H1 (cell line): ENCODE results near the gene SRSF7. TPM values are rescaled to one million over a fixed set of nuclear protein-coding genes. Genes with fewer than 3 reads are reported as not detected.

Experiments
- CTCF ChIA-PET: fragments of 300-600 bp; sonication (Branson Sonifier 250); formaldehyde crosslinking; loops from one replicate; lab custom pipeline; 2021; ENCODE audit not compliant: partially characterized antibody; lab: Charles Lee
- POLR2A ChIA-PET: fragments of 300-600 bp; sonication (Branson Sonifier 250); formaldehyde crosslinking; loops from one replicate; lab custom pipeline; 2021; ENCODE audit warnings: inconsistent platforms; ENCODE audit not compliant: partially characterized antibody; lab: Charles Lee
- DNase-seq, 2 experiments: peaks; one replicate each; pipeline versions ENCODE4 v3.0.0 to v3.0.0-alpha.2; 2010 to 2022; ENCODE audit warnings: low spot score in 2 of 2, low read depth in 1 of 2, mixed read lengths in 1 of 2
- FAIRE-seq: peaks from 2 replicates; lab custom pipeline; 2011; peaks lifted over from hg19 to GRCh38; lab: Jason Lieb, UNC
- H2AFZ ChIP-seq: 2 replicates; pipeline ENCODE4 v1.8.1; 2012; ENCODE audit warnings: low read length, inconsistent platforms
- H2AK5ac ChIP-seq: 2 replicates; pipeline ENCODE4 v1.6.1; 2013; ENCODE audit warnings: low read depth, low read length
- H2BK120ac ChIP-seq: replicated peaks from 2 replicates; pipeline ENCODE3; 2013; ENCODE audit warnings: low read depth, low read length, inconsistent platforms
- H2BK12ac ChIP-seq: 2 replicates; pipeline ENCODE4 v1.6.1; 2013; ENCODE audit warnings: low read depth, low read length
- H2BK15ac ChIP-seq: 2 replicates; pipeline ENCODE4 v1.6.1; 2013; ENCODE audit warnings: low read length
- H2BK20ac ChIP-seq: 2 replicates; pipeline ENCODE4 v1.6.1; 2013; ENCODE audit warnings: low read length
- H2BK5ac ChIP-seq: 2 replicates; pipeline ENCODE4 v1.6.1; 2013; ENCODE audit warnings: low read depth, low read length
- H3K14ac ChIP-seq: 2 replicates; pipeline ENCODE4 v1.6.1; 2013; ENCODE audit warnings: inconsistent platforms; ENCODE audit not compliant: insufficient read length
- H3K18ac ChIP-seq: 2 replicates; pipeline ENCODE4 v1.6.1; 2013; ENCODE audit warnings: low read length; ENCODE audit errors: extremely low read depth
- H3K23ac ChIP-seq: 2 replicates; pipeline ENCODE4 v1.6.1; 2013; ENCODE audit warnings: inconsistent platforms; ENCODE audit not compliant: insufficient read length
- H3K23me2 ChIP-seq: 2 replicates; pipeline ENCODE4 v1.6.1; 2013; ENCODE audit warnings: low read depth, low read length
- H3K27ac ChIP-seq: 2 replicates; pipeline ENCODE4 v1.6.1; 2011; ENCODE audit warnings: low read depth, low read length, inconsistent platforms
- H3K27me3 ChIP-seq, 4 experiments: replicated peaks in 1 of 4; 1 replicate in 1 of 4; 2 replicates in 3 of 4; pipeline versions ENCODE4 v1.6.1 to v1.8.1; 2011 to 2013; ENCODE audit warnings: low read length in 3 of 4, mild to moderate bottlenecking in 3 of 4, inconsistent platforms in 2 of 4, mixed read lengths in 2 of 4, moderate library complexity in 1 of 4; ENCODE audit not compliant: control insufficient read depth in 3 of 4, insufficient read depth in 3 of 4; ENCODE audit errors: extremely low read depth in 1 of 4
- H3K36me3 ChIP-seq, 4 experiments: 2 replicates each; pipeline versions ENCODE4 v1.6.1 to v1.8.1; 2011 to 2013; ENCODE audit warnings: mild to moderate bottlenecking in 4 of 4, low read length in 3 of 4, moderate library complexity in 2 of 4, control low read depth in 1 of 4, inconsistent platforms in 1 of 4; ENCODE audit not compliant: insufficient read depth in 4 of 4, control insufficient read depth in 2 of 4
- H3K4ac ChIP-seq: replicated peaks from 2 replicates; pipeline ENCODE3; 2013; ENCODE audit warnings: low read length, low read depth, mixed read lengths, inconsistent platforms; ENCODE audit not compliant: insufficient read length
- H3K4me1 ChIP-seq, 4 experiments: replicated peaks in 1 of 4; 1 replicate in 1 of 4; 2 replicates in 3 of 4; pipeline versions ENCODE4 v1.6.1 to v1.8.1; 2011 to 2013; ENCODE audit warnings: low read length in 3 of 4, inconsistent platforms in 2 of 4, mixed read lengths in 1 of 4; ENCODE audit not compliant: insufficient read depth in 4 of 4, control insufficient read depth in 3 of 4
- H3K4me2 ChIP-seq, 2 experiments: 2 replicates each; pipeline versions ENCODE4 v1.6.1 to v1.8.1; 2011 to 2013; ENCODE audit warnings: low read depth in 2 of 2, low read length in 2 of 2, control low read depth in 1 of 2, inconsistent platforms in 1 of 2, mild to moderate bottlenecking in 1 of 2; ENCODE audit not compliant: insufficient read depth in 1 of 2
- H3K4me3 ChIP-seq, 4 experiments: fragments of 200-600, 300-600 bp in 1 of 4; sonication (generic), shearing (Covaris generic), sonication (Bioruptor Twin) in 1 of 4; 2 replicates each; pipeline versions ENCODE4 v1.5.1 to v1.8.1; 2011 to 2016; ENCODE audit warnings: low read length in 4 of 4, low read depth in 3 of 4, control low read depth in 2 of 4, inconsistent platforms in 2 of 4, mild to moderate bottlenecking in 2 of 4, mixed read lengths in 1 of 4, moderate library complexity in 1 of 4; ENCODE audit not compliant: insufficient read depth in 2 of 4; ENCODE audit errors: extremely low read depth in 1 of 4
- H3K56ac ChIP-seq: replicated peaks from 2 replicates; pipeline ENCODE3; 2013; ENCODE audit warnings: low read depth, mild to moderate bottlenecking, mixed read lengths, low read length, inconsistent platforms; ENCODE audit not compliant: insufficient read length
- H3K79me1 ChIP-seq: 2 replicates; pipeline ENCODE4 v1.6.1; 2013; ENCODE audit warnings: low read depth, low read length, control low read depth
- H3K79me2 ChIP-seq, 2 experiments: 2 replicates each; pipeline versions ENCODE4 v1.6.1 to v1.8.1; 2012 to 2013; ENCODE audit warnings: low read length in 2 of 2, mild to moderate bottlenecking in 2 of 2, inconsistent platforms in 1 of 2; ENCODE audit not compliant: insufficient read depth in 2 of 2, control insufficient read depth in 1 of 2
- H3K9ac ChIP-seq, 4 experiments: replicated peaks in 1 of 4; 1 replicate in 1 of 4; 2 replicates in 3 of 4; pipeline versions ENCODE4 v1.6.1 to v1.8.1; 2011 to 2013; ENCODE audit warnings: low read depth in 3 of 4, low read length in 3 of 4, control low read depth in 2 of 4, mild to moderate bottlenecking in 2 of 4, moderate library complexity in 2 of 4, inconsistent platforms in 1 of 4; ENCODE audit errors: extremely low read depth in 1 of 4
- H3K9me3 ChIP-seq, 2 experiments: 2 replicates each; pipeline versions ENCODE4 v1.6.1 to v1.8.1; 2012 to 2013; ENCODE audit warnings: mild to moderate bottlenecking in 2 of 2, moderate library complexity in 2 of 2, control low read depth in 1 of 2, inconsistent platforms in 1 of 2, low read depth in 1 of 2, low read length in 1 of 2, mixed read lengths in 1 of 2; ENCODE audit not compliant: insufficient read depth in 2 of 2
- H4K20me1 ChIP-seq, 2 experiments: replicated peaks in 1 of 2; 2 replicates each; pipeline versions ENCODE3 to v1.8.1; 2011 to 2013; ENCODE audit warnings: inconsistent platforms in 2 of 2, low read length in 2 of 2, mild to moderate bottlenecking in 1 of 2; ENCODE audit not compliant: insufficient read depth in 2 of 2, control insufficient read depth in 1 of 2
- H4K5ac ChIP-seq: 2 replicates; pipeline ENCODE4 v1.6.1; 2013; ENCODE audit warnings: low read length, low read depth, mixed read lengths, inconsistent platforms; ENCODE audit not compliant: insufficient read length
- H4K8ac ChIP-seq: 2 replicates; pipeline ENCODE4 v1.8.0; 2013; ENCODE audit warnings: mild to moderate bottlenecking, moderate library complexity, low read length, inconsistent platforms; ENCODE audit not compliant: insufficient read depth; ENCODE audit errors: extremely low read depth
- H4K91ac ChIP-seq: replicated peaks from 2 replicates; pipeline ENCODE3; 2013; ENCODE audit warnings: low read length, mixed read lengths, inconsistent platforms; ENCODE audit not compliant: insufficient read length
- BRCA1 ChIP-seq: IDR thresholded peaks from 2 replicates; pipeline ENCODE4 v1.6.1; 2012; ENCODE audit warnings: low read depth, low read length, improper control_type of control experiment
- CEBPB ChIP-seq: IDR thresholded peaks from 2 replicates; pipeline ENCODE4 v1.6.1; 2012; ENCODE audit warnings: low read depth, low read length
- CHD2 ChIP-seq: IDR thresholded peaks from 2 replicates; pipeline ENCODE4 v1.6.1; 2012; ENCODE audit warnings: low read length, improper control_type of control experiment
- E2F6 ChIP-seq: IDR thresholded peaks from 2 replicates; pipeline ENCODE4 v1.6.1; 2012; ENCODE audit warnings: inconsistent platforms
- FOSL1 ChIP-seq: IDR thresholded peaks from 2 replicates; pipeline ENCODE4 v1.6.1; 2011; ENCODE audit warnings: mild to moderate bottlenecking, low read depth, low read length, moderate library complexity; ENCODE audit not compliant: insufficient read depth
- HDAC6 ChIP-seq: IDR thresholded peaks from one replicate; pipeline ENCODE4 v1.7.1; 2012; ENCODE audit warnings: low read depth, mild to moderate bottlenecking, inconsistent platforms, low read length, moderate library complexity
- JUND ChIP-seq: IDR thresholded peaks from 2 replicates; pipeline ENCODE4 v1.6.1; 2011; ENCODE audit warnings: mild to moderate bottlenecking, improper control_type of control experiment, low read length
- NRF1 ChIP-seq: IDR thresholded peaks from 2 replicates; pipeline ENCODE4 v1.6.1; 2011; ENCODE audit warnings: mild to moderate bottlenecking, low read depth, low read length, improper control_type of control experiment
- PHF8 ChIP-seq: fragments of 200-600 bp; sonication (generic); conservative IDR thresholded peaks from 2 replicates; pipeline ENCODE4 v1.7.1; 2012; ENCODE audit warnings: low read depth, mild to moderate bottlenecking, inconsistent platforms, low read length, moderate library complexity
- RBBP5 ChIP-seq: IDR thresholded peaks from 2 replicates; pipeline ENCODE4 v1.7.1; 2012; ENCODE audit warnings: low read depth, mild to moderate bottlenecking, inconsistent platforms, low read length, moderate library complexity, borderline replicate concordance
- SP1 ChIP-seq: IDR thresholded peaks from 2 replicates; pipeline ENCODE4 v1.6.1; 2011; ENCODE audit warnings: low read depth, low read length
- TAF7 ChIP-seq: optimal IDR thresholded peaks from 2 replicates; pipeline ENCODE3; 2011; ENCODE audit warnings: low read depth, mild to moderate bottlenecking, inconsistent platforms, low read length, moderate library complexity, borderline replicate concordance
- WGBS, 2 experiments: shearing (Covaris generic) in 1 of 2; methylation state at CpG; one replicate each; pipeline versions ENCODE4 v1.1.6 to v1.1.7; 2013 to 2015; ENCODE audit warnings: low lambda C conversion rate in 2 of 2, mixed read lengths in 2 of 2, inconsistent platforms in 1 of 2, low coverage in 1 of 2, missing lambda C conversion rate in 1 of 2; ENCODE audit not compliant: insufficient replicate concordance in 2 of 2, insufficient coverage in 1 of 2, insufficient read length in 1 of 2; ENCODE audit errors: extremely low coverage in 1 of 2, missing lambda C conversion rate in 1 of 2; 5-methylcytosine and 5-hydroxymethylcytosine counted together
- polyA plus RNA-seq, 7 experiments: library from polyadenylated mRNA; depleted of rRNA in 3 of 7; stranded (reverse) in 5 of 7; unstranded in 2 of 7; fragments of >200 nt in 5 of 7; fragments of 200-250 nt in 2 of 7; gene quantifications; 1 replicate in 5 of 7; 2 replicates in 1 of 7; 4 replicates in 1 of 7; pipeline versions ENCODE4 v1.2.1 to v1.2.3, GENCODE V29; 2011 to 2013; ENCODE audit warnings: missing spikeins in 2 of 7, mixed read lengths in 2 of 7
- total RNA-seq: library from RNA; stranded (reverse); fragmentation: NEBNext Ultra II Directional; extraction: Animal tissue kit (Norgen Biotek cat#: 25700); gene quantifications from 2 replicates; pipeline ENCODE4 v1.2.1, GENCODE V29; 2021

SRSF7 gene
- total and polyA plus RNA-seq, 2 of the 8 experiments (the other 6 are each of a cell fraction or from before 2014, with no cell fraction given), result 370 to 415 TPM

DNA sequence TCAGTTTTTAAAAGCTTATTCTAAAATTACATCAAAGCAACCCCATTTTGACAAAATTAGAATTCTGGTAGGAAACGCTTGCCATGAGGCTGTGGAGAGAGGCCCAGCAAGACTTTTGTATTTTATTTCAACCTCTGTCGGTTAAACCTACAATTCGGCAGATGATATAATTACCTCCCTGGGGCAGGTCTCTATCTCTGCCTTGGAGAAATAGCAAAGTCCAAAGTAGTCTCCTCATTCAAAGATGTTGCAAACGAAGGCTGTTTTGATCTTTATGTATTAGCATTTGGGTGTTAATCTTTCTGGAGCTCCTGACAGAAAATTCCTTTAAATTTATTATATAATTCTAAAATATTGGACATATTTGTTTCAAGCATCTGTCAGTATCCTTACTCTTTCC lies 49.6 kb downstream of the SRSF7 start:
- Histone ChIP-seq H4K5ac (no peak overlapping the region), H3K27me3 (no peaks in the 10 kb centered on the region), H3K23me2 (no peaks in the 10 kb centered on the region), H2BK15ac (no peak overlapping the region), H3K79me1 (no peaks in the 10 kb centered on the region), H3K4ac (no peak overlapping the region), H2BK5ac (no peak overlapping the region), H2BK120ac (no peak overlapping the region), H3K18ac (no peak overlapping the region), H2AK5ac (no peak overlapping the region), H3K4me1 (no peaks in the 10 kb centered on the region), H2BK12ac (no peak overlapping the region), H3K36me3 (no peaks in the 10 kb centered on the region), H3K23ac (no peak overlapping the region), H2BK20ac (no peak overlapping the region), H4K8ac (no peak overlapping the region), H3K9ac (no peak overlapping the region), H4K91ac (no peak overlapping the region), H3K4me3 (no peak overlapping the region), H3K14ac (no peak overlapping the region), H3K27ac (no peak overlapping the region), H3K79me2 (no peaks in the 10 kb centered on the region), H4K20me1 (no peaks in the 10 kb centered on the region), H3K9me3 (no peaks in the 10 kb centered on the region), H2AFZ (no peak overlapping the region), H3K4me2 (no peak overlapping the region), H3K56ac (no peak overlapping the region)
- DNase-seq (no peak), FAIRE-seq (no peak)
- ChIA-PET CTCF (interaction anchor here (1.0 kb wide), 1 partner anchor 32 kb away, joined by 4 read pairs; no protein-coding TSS in a partner anchor), POLR2A (no interaction called here)
- WGBS, 2 experiments, result 86% methylated on average over 4 of the region's 4 CpGs; no CpG with 5 or more reads in 1 of the 2 experiments
- TF ChIP-seq TAF7 (no peak), RBBP5 (no peak), PHF8 (no peak), SP1 (no peak), JUND (no peak), CHD2 (no peak), E2F6 (no peak), NRF1 (no peak), BRCA1 (no peak), FOSL1 (no peak), HDAC6 (no peak), CEBPB (no peak)
